AG04450 (cell line): ENCODE results near the gene HMSD. TPM values are rescaled to one million over a fixed set of nuclear protein-coding genes. Genes with fewer than 3 reads are reported as not detected.
"Not testable (repeated sequence)": the region's sequence is repeated elsewhere in the genome, so short reads cannot be mapped to it uniquely, and the experiment has no call there.

ENCODE experiments used
- CTCF ChIA-PET: fragments of 300-600, 350-600 bp; formaldehyde crosslinking; extraction: SDS; loops from one replicate; lab custom pipeline; 2022; ENCODE audit warnings: antibody characterized with exemption, inconsistent platforms; lab: Charles Lee
- POLR2A ChIA-PET: fragments of 350-600 bp; formaldehyde crosslinking; extraction: SDS; loops from one replicate; lab custom pipeline; 2021; ENCODE audit warnings: antibody characterized with exemption, inconsistent platforms; lab: Yijun Ruan, JAX
- DNase-seq: peaks from one replicate; pipeline ENCODE4 v3.0.0-alpha.2; 2011; ENCODE audit warnings: low read depth, low spot score
- H3K27ac ChIP-seq: one replicate; pipeline ENCODE4 v1.5.1; 2012; ENCODE audit warnings: low read depth, low read length, control low read depth
- H3K27me3 ChIP-seq: one replicate; pipeline ENCODE4 v1.6.0; 2012; ENCODE audit warnings: low read length; ENCODE audit not compliant: control insufficient read depth, insufficient read depth
- H3K4me3 ChIP-seq: 2 replicates; pipeline ENCODE4 v1.5.1; 2011; ENCODE audit warnings: mild to moderate bottlenecking, low read depth, low read length, control low read depth
- H3K9me3 ChIP-seq: 2 replicates; pipeline ENCODE4 v1.5.1; 2012; ENCODE audit warnings: low read length; ENCODE audit not compliant: control insufficient read depth, insufficient read depth
- CTCF ChIP-seq: IDR thresholded peaks from 2 replicates; pipeline ENCODE4 v1.5.1; 2011; ENCODE audit warnings: low read depth, low read length, control low read depth, inconsistent platforms
- polyA plus RNA-seq: library from polyadenylated mRNA; depleted of rRNA; stranded (reverse); fragments of >200 nt; gene quantifications from 2 replicates; pipeline ENCODE4 v1.2.3, GENCODE V29; 2011

The HMSD gene
- polyA plus RNA-seq, 1 experiment: 0.63 TPM

- H3K4me3 ChIP-seq: no peak overlapping the region
- H3K27me3 ChIP-seq: no peaks in the 10 kb centered on the region
- no peaks in the 10 kb centered on the region for H3K9me3 ChIP-seq
- CTCF ChIA-PET: interaction anchor here (2.8 to 3.1 kb wide), 2 partner anchors 12 to 39 kb away, joined by 11 to 15 read pairs; no protein-coding TSS in a partner anchor
- POLR2A ChIA-PET: interaction anchor here (0.8 kb wide), 1 partner anchor 12 kb away, joined by 3 read pairs; no protein-coding TSS in a partner anchor
- H3K27ac ChIP-seq: no peak overlapping the region
- no peak for DNase-seq
- no peak for TF ChIP-seq CTCF
Observed at GRCh38 chr18:63924551-63924950, 24.6 kb upstream of the HMSD start.

- TF ChIP-seq CTCF: no peak
- ChIA-PET CTCF (interaction anchor here (1.2 kb wide), 1 partner anchor 66 kb away, joined by 3 read pairs; no protein-coding TSS in a partner anchor), POLR2A (no interaction called here)
Observed at GRCh38 chr18:63928331-63928730, 20.8 kb upstream of the HMSD start.

GRCh38 chr18:63929369-63929768 lies 19.7 kb upstream of the HMSD start:
- CTCF ChIA-PET: not testable (repeated sequence)

More at GRCh38 chr18:63928331-63928730, 20.8 kb upstream of the HMSD start:
- Histone ChIP-seq H3K9me3 (no peaks in the 10 kb centered on the region), H3K27ac (no peak overlapping the region), H3K27me3 (no peaks in the 10 kb centered on the region), H3K4me3 (no peak overlapping the region)
- no peak for DNase-seq

GRCh38 chr18:63930773-63931354 lies 18.2 kb upstream of the HMSD start:
- CTCF ChIA-PET: interaction anchor here (0.7 to 1.1 kb wide), 2 partner anchors 64 to 413 kb away, joined by 3 read pairs; no protein-coding TSS in a partner anchor
- no peak overlapping the region for H3K4me3 ChIP-seq

More at GRCh38 chr18:63929369-63929768, 19.7 kb upstream of the HMSD start:
- H3K4me3 ChIP-seq, H3K27ac ChIP-seq, H3K27me3 ChIP-seq, H3K9me3 ChIP-seq, POLR2A ChIA-PET, DNase-seq: not testable (repeated sequence)

More at GRCh38 chr18:63930773-63931354, 18.2 kb upstream of the HMSD start:
- TF ChIP-seq CTCF: no peak
- Histone ChIP-seq H3K27ac (no peak overlapping the region), H3K27me3 (no peaks in the 10 kb centered on the region), H3K9me3 (no peaks in the 10 kb centered on the region)
- DNase-seq: no peak
- POLR2A ChIA-PET: interaction anchor here (0.5 kb wide), 1 partner anchor 59 kb away, joined by 7 read pairs; no protein-coding TSS in a partner anchor
